ENCODE data around the gene RSRC1. TPM values are rescaled to one million over a fixed set of nuclear protein-coding genes. Genes with fewer than 3 reads are reported as not detected.
"Not testable (repeated sequence)": the region's sequence is repeated elsewhere in the genome, so short reads cannot be mapped to it uniquely, and the experiment has no call there.

The RSRC1 gene
- total RNA-seq, 1 experiment from 2014 or later = 49.4 TPM

- Histone ChIP-seq H3K27me3 (ENCODE audit: control insufficient read depth, insufficient read depth, low read length) (no peaks in the 10 kb centered on the region), H3K4me1 (ENCODE audit: control insufficient read depth, insufficient read depth, low read length) (no peaks in the 10 kb centered on the region), H3K9me3 (ENCODE audit: control insufficient read depth, insufficient read depth, low read depth, low read length) (no peaks in the 10 kb centered on the region), H3K36me3 (ENCODE audit: control insufficient read depth, insufficient read depth, low read length) (no peaks in the 10 kb centered on the region), H3K4me3 (ENCODE audit: low read depth in 2 of 2, low read length in 2 of 2) (no peak overlapping the region), H3K27ac (ENCODE audit: low read length) (no peak overlapping the region)
- BruUV-seq (replicated peaks) = no TSS peak
- no peak for ATAC-seq
- CTCF ChIA-PET = no interaction called here
- DNase-seq (ENCODE audit: low read depth, low spot score) = no peak
- intact Hi-C loops (cut with micrococcal nuclease; ENCODE audit: unreplicated experiment) (no loop called here), in situ Hi-C loops (cut with HindIII; ENCODE audit: low pct_unique_long_range_greater_than_20kb, low sequenced_read_pairs) (no loop called here)
- POLR2A ChIA-PET = interaction anchor here (0.7 kb wide), 1 partner anchor 1052 kb away, joined by 4 read pairs; no protein-coding TSS in a partner anchor
- TF ChIP-seq CTCF (IDR thresholded peaks at IDR 0.05) = no peak
- TF ChIP-seq SIN3A (IDR thresholded peaks at IDR 0.05; ENCODE audit: borderline replicate concordance, insufficient read depth, low read depth, low read length) = no peak
- no peak for TF ChIP-seq POLR2AphosphoS5 (IDR thresholded peaks at IDR 0.05; ENCODE audit: low read depth, low read length)
- TF ChIP-seq TCF7L2 (IDR thresholded peaks at IDR 0.05; ENCODE audit: low read depth, low read length) = no peak
- no peak for TF ChIP-seq REST (IDR thresholded peaks at IDR 0.05; ENCODE audit: insufficient read depth in 1 of 2, low read depth in 2 of 2, low read length in 1 of 2)
These were observed 111.5 kb downstream of the RSRC1 start for GRCh38 chr3:158221426-158221825.

GRCh38 chr3:158226429-158226828, 116.5 kb downstream of the RSRC1 start:
- in situ Hi-C loops (cut with HindIII; ENCODE audit: low pct_unique_long_range_greater_than_20kb, low sequenced_read_pairs) (no loop called here), intact Hi-C loops (cut with micrococcal nuclease; ENCODE audit: unreplicated experiment) (no loop called here)
- no peaks in the 10 kb centered on the region for H3K4me1 ChIP-seq (ENCODE audit: control insufficient read depth, insufficient read depth, low read length)
- H3K27me3 ChIP-seq (ENCODE audit: control insufficient read depth, insufficient read depth, low read length) = no peaks in the 10 kb centered on the region
- BruUV-seq (replicated peaks) = no TSS peak
- H3K27ac ChIP-seq (ENCODE audit: low read length) = no peak overlapping the region
- no peak for DNase-seq (ENCODE audit: low read depth, low spot score)
- H3K9me3 ChIP-seq (ENCODE audit: control insufficient read depth, insufficient read depth, low read depth, low read length) = no peaks in the 10 kb centered on the region
- H3K36me3 ChIP-seq (ENCODE audit: control insufficient read depth, insufficient read depth, low read length) = no peaks in the 10 kb centered on the region; the same call in 1 of the 2 replicates
- POLR2A ChIA-PET = no interaction called here
- ATAC-seq = no peak
- CTCF ChIA-PET = no interaction called here
- TF ChIP-seq SIN3A (IDR thresholded peaks at IDR 0.05; ENCODE audit: borderline replicate concordance, insufficient read depth, low read depth, low read length) (no peak), REST (IDR thresholded peaks at IDR 0.05; ENCODE audit: insufficient read depth in 1 of 2, low read depth in 2 of 2, low read length in 1 of 2) (no peak), POLR2AphosphoS5 (IDR thresholded peaks at IDR 0.05; ENCODE audit: low read depth, low read length) (no peak), TCF7L2 (IDR thresholded peaks at IDR 0.05; ENCODE audit: low read depth, low read length) (no peak), CTCF (IDR thresholded peaks at IDR 0.05) (no peak)
- no peak overlapping the region for H3K4me3 ChIP-seq (ENCODE audit: low read depth in 2 of 2, low read length in 2 of 2)

GRCh38 chr3:158228942-158229341, 119.1 kb downstream of the RSRC1 start:
- not testable (repeated sequence) for BruUV-seq (replicated peaks); ATAC-seq

More at GRCh38 chr3:158228942-158229341, 119.1 kb downstream of the RSRC1 start:
- H3K27me3 ChIP-seq (ENCODE audit: control insufficient read depth, insufficient read depth, low read length); POLR2A ChIA-PET; DNase-seq (ENCODE audit: low read depth, low spot score); H3K9me3 ChIP-seq (ENCODE audit: control insufficient read depth, insufficient read depth, low read depth, low read length); H3K36me3 ChIP-seq (ENCODE audit: control insufficient read depth, insufficient read depth, low read length); intact Hi-C loops (cut with micrococcal nuclease; ENCODE audit: unreplicated experiment); H3K27ac ChIP-seq (ENCODE audit: low read length); H3K4me3 ChIP-seq (ENCODE audit: low read depth in 2 of 2, low read length in 2 of 2); H3K4me1 ChIP-seq (ENCODE audit: control insufficient read depth, insufficient read depth, low read length); CTCF ChIA-PET; in situ Hi-C loops (cut with HindIII; ENCODE audit: low pct_unique_long_range_greater_than_20kb, low sequenced_read_pairs): not testable (repeated sequence)
